GM19324 (cell line): Measurements from ENCODE around the gene DNAH10.

Experiments
- ATAC-seq: cut with Tn5 transposase; IDR thresholded peaks from one replicate; pipeline ENCODE4 v1.9.1; 2021; ENCODE audit warnings: mild to moderate bottlenecking, moderate library complexity; ENCODE audit not compliant: unreplicated experiment, low FRiP score

The DNAH10 gene

DNA sequence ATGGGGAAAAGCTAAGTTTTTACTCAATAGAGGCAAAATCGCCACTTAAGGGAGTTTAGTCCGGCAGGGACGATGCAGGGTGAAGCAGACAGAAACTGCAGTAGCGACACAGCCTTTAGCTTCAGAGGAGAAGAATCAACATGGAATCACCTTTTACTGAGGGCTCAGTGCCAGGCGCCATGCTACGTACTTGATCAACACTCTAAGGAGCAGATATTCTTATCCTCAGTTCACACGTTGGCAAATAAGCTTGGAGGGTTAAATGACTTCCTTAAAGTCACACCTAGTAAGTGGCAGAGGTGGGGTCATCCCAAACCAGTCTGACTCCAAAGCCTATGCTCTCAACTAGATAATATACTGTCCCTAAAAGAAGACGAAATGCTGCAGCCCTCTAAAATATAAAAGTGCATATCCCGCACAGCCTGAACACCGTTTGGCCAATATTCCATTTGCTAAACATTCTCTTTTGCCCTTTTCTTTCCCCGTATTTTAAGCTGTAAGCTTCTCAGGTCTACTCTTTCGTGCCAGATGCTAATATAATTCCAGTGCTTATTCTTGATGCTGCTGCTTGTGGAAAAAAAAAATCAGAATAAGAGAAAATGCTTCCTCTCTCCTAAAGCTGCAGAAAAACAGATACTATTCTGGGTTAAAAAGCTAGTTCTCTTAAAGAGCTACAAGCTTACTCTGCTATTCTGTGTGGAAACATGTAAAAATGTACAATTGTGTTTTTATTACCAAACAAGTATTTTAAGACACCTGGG, 199.7 kb downstream of the DNAH10 start:
- ATAC-seq: no peak

DNA sequence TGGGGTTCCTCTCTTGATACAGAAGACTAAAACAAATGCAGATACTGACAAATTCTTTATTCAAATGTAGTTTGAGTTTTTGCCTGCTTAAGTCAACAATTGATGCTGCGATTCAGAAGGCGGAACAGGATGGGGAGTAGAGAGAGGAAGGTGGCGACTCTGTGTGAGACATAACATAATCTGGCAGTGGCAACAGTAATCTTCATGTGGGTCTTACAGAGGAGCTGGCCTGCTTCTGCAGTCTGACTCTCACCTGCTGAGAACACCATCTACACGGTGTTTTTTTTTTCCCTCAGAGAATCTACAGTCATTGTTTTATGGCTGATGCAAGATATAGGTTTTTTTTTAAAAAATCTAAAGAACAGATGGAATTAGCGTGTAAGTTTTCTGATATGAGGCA, 200.4 kb downstream of the DNAH10 start:
- no peak for ATAC-seq

DNA sequence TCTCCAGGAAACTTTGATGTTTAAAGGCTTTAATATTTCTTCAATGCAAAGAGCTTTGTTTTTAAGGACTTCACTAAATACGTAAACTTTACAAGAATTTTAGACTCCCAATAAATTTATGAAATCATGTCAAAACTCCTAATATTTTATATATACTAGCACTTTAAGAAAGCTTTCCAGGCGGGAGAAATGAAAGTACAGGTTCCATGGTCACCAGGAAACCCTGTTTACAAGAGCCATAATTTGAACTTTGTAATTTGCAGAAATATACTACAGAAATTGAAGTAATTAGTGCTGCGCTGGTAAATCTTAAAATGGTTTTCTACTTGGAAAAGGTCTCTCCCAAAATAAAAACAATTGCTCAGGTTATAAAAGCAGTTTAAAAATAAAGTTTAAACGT, 201.7 kb downstream of the DNAH10 start:
- no peak for ATAC-seq

DNA sequence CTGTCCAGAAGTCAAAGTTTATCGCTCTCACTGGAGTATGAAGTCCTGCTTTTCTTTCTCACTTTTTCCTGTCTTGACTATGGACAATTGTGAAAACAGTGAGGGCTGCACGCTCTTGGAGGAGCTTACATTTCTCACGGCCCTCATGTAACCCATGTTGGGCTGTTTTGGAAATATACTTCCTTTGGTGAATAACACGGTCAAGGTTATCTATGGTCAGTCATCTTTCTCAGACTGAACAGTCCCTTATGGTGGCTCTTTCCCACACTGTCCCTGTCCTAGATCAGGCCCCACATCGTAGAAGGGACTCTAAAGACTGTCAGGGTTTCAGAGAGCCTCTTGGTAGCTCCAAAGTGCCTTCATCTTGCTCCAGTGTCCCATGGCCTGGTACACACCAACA, 203.3 kb downstream of the DNAH10 start:
- ATAC-seq: no peak

DNA sequence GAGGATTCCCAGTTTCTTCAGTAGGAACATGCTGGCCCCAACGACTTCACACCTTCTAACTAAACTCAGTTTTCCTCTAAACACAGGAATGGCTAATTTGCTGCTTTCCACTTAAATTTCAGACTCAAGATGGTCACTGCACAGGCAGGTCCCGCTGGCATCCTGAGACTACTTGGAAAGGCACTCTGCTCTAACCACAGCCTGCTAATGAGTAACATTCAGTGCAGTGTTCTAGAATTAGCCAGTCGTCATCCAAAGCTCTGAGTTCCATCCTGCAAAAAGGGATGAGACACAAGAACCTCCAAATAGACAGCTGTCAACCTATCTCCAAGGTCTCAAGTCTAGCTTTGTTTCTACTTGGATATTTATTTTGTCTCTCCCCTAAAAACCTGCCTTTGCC, 204.5 kb downstream of the DNAH10 start:
- no peak for ATAC-seq

DNA sequence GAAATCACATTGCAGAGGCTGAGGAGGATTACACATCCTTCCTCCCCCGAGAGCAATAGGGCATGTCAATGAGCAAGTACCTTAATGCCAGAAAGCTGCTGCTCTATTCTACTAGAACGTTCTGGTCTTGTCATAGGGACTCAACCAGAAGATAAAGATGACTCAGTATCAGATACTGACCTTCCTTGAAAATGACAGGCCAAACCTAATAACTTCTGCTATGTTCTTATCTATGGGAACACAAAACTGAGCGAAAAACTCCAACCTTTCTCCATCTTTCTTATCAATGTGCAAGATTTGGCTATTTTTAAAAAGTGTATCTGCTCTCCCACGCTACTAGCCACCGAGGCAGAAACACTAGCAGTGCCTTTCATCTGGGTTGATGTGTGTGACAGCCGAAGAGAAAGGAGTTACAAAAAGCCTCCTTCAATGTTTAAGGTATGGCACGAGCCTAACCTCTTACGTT, 205.1 kb downstream of the DNAH10 start:
- ATAC-seq: no peak

DNA sequence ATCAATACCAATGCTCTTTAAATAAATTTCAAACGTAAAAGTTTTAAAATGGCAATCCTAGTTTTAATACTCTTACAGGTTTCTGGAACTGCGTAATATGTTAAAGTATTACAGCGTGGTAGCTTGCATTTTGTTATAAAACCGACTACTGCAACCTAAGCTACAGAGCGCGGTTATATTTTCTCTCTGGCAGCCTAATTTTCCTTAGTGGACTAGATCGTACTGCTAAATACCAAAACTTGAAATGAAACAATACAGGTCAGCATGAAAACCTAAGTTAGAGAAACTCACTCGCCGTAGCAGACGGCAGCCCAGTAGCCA, 209.3 kb downstream of the DNAH10 start:
- no peak for ATAC-seq

DNA sequence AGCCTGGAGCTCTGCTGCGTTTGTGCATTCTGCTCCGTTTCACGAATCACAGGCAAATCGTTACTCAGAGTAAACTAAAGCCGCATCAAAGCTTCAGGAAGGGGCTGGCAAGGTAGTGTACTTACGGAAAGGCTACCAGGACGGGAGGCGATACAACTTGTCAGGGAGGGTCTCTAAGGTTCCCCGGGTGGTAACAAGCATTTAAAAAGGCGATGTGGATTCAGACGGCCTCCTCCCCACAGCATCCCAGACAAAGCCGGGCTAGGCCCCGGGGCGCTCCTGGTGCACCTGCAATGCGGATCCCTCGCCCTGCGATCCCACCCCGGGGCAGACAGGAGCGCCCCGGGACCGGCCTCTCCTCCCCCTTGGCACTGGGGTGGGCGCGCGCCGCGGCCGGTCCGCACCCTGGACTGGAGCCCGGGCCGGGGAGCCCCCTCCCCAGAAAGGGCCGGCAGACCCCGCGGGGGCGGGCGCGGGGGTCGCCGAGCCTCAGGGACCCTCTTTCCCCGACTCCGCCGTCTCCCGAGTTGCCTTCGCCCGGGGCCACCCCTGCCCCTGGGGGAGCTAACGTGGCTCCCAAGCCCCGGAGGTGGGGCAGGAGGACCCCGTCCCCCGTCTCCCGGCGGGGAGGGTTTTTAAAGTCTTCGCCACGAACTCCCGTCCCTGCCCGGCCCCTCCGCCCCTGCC, 209.8 kb downstream of the DNAH10 start:
- ATAC-seq: peak; percentile 14

DNA sequence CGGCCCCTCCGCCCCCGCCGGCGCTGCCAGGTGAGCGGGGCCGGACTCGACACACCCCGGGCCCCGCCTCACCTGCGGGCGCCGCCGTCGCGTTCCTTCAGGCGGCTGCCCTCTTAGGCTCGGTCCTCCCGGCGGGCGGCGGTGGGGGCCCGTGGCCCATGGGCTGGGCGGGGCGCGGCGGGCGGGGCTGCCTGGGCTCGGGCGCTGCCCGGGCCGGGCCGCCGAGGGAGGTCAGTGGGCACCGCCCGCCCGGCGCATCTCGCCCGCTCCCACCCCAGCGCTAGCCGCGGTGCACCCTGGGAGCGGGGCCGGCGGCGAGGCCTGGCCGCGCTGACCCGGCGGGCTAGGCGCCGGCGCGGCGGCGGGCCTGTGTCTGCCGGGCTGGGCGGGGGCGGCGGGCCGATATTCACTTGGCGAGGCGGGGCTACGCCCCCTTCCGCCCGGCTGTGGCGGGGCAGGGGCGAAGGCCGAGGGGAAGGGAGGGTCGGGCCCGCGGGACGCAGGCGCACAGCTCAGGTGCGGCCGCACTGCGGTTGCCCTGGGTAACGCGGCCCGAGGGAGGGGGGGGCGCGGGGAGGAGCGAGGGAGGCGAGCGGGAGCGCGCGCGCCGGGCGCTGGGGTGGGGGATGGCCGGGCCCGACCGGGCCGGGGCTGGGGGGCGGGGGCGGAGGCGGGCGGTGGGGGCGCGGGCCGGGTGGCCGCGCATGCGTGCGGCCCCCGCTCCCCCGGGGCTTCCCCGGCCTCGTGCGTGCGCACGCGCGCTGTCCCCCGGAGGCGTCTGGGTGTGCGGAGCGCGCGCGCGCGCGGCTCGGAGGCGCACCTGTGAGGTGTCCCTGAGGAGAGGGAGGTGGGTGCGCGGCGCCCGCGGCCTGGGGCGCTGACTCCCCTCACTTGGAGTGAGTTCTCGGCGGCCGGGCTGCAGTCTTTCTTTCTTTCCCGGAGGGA, 210.6 kb downstream of the DNAH10 start, which contains the start of the genes CCDC92 and ZNF664:
Gene CCDC92 (minus strand): TSS at position 375 of the 945 bp plus-strand sequence. CDS start 28,526 bp downstream, outside the sequence.
Gene ZNF664 (plus strand): TSS at position 759 of the 945 bp plus-strand sequence. CDS start 38,930 bp downstream, outside the sequence.
- peak; percentile 93 for ATAC-seq

DNA sequence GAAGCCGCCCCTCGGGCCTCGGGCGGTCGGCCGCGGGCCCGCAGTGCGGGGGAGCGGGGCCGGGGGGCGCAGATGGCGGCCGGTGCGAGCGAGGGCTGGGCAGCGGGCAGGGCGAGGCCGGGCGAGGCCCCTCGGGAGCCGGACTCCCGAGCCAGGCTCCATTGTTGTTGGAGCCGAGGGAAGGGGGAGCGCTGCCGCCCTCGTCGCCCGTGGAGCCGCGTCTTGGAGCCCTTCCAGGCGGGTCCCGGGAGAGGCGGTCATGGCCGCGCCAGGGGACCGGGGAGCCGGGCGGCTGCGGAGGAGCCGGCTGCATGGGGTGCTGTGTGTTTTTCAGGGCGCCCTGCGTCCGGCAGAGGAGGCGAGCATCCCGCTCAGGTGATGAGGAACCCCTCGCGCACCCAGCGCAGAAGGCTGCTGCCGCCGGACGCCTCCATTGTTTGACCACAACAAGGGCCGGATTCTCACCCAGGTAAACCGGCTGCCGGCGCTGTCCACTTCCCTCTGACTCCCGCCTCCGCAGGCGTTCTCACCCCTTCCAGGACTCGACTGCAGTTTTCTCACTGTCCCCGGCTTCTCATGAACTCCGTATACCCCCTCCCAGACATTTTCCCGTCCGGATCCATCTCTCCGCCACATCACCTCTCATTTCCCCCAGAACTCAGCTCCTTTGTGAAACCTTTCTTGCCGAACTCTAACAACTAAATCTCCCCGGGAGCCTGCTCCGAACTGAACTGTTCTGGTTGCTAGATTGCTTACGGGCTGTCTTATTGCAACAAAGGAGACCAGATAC, 211.6 kb downstream of the DNAH10 start:
- ATAC-seq: peak; percentile 0

DNA sequence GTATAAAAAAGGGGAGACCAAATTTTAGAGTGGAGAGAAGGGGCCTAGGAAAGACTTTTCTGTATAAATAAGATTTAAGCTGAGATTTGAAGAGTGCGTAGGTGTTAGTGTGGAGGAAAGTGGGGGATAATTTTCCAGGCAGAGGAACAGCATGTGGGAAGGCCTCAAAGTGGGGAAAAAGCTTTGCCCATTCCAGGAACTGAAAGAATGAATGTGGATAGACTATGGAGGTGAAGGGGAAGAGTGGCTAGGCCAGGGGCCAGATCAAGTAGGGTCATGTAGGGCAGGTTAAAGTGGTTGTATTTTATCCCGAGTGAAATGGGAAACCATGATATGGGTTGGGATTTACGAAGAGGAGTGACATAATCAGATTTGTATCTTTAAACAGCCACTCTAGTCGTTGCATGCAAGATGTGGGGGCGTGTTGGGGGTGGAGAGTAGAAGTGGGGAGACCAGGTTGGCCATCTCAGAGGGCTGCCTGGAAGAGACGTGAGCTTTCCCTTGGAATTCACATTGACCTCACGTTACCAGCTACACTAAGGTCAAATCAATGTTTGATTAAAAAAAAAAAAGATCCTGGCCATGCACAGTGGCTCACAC, 214.2 kb downstream of the DNAH10 start:
- no peak for ATAC-seq

DNA sequence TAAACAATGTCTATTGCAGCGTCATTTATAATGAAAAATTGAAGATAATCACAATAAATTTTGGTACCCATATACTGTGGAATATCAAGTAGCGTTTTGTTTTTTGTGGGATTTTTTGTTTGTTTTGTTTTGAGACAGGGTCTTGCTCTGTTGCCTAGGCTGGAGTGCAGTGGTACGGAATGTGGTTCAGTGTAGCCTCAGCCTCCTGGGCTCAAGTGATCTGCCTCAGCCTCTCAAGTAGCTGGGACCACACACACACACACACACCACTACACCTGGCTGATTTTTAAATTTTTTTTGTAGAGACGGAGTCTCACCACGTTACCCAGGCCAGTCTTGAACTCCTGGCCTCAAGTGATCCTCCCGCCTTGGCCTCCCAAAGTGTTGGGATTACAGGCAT, 217.5 kb downstream of the DNAH10 start:
- ATAC-seq: no peak

DNA sequence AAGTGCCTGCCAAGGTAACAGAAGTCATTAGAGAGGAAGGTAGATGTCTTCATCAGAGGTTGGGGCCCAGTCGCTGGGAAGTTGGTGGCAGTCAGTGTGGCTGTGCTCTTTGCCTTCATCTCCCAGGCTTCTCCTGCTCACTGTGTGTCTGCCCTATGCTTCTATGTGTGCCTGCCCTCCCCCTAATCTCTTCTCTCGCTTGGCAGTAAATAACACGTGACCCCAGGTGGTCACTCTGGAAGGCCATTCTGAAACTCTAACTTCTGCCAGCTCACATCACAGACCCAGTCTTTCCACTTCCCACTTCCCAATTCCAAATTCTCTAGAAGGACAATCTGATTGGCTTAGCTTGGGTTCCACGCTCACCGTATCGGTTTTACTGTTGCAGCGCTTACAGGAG, 220.2 kb downstream of the DNAH10 start:
- ATAC-seq: no peak

DNA sequence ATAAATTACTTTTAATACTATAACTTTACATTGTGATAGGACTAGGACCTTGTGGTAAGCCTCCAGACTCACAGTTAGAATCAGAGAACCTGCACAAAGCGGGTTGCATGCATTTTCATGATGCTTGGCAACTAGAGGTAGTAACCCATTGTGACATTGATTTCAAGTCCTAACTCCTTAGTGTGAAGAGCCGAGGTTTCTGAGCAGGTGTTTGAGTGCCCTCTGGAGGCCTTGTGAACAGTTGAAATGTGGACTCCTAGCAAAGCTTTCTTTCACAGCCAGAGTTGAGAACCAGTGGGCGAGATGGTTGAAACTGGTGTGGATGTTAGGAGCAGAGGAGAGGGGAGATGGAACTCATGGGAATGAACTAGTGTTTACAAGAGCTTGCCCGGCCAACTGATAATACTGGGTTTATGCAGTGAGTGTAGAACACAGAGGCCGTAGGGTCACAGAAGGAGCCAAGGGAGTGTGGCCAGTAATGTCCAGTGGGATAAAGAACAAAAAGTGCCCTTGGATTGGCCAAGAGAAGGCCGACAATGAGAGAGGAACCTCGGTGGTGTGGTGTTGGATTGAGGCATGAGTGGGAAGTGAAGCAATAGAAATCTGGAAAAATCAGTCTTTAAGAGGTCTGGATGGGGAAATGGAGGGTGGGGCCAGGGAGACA, 221.9 kb downstream of the DNAH10 start:
- no peak for ATAC-seq

DNA sequence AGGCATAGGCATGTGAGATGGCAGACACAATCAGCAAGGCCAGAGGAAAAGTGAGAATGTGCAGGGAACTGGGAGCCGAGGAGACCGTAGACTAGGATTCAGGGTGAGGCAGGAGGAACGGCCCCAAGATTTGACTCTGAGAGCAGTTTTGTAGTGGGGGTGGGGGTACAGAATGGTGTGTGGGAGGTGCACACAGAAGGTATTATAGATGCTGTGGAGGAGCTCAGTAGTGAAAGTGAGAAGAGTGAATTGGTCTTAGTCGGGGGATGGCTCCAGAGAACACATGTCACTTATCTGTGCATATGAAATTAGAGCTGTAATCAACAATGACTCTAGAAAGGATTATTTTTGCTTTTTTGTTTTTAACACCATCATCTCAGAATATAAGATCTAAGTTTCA, 222.8 kb downstream of the DNAH10 start:
- ATAC-seq: no peak
